Lower leg skin (tissue), 3 donors: ENCODE results near the gene PPP2R5B.

Experiments
- CTCF ChIP-seq, 3 donors: fragments of 450-650 bp; IDR thresholded peaks; one replicate each; pipeline ENCODE4 v1.5.1; 2016; ENCODE audit warnings: antibody characterized with exemption in 3 of 3, mild to moderate bottlenecking in 3 of 3, moderate library complexity in 2 of 3
- POLR2A ChIP-seq, 2 donors: fragments of 450-650 bp; IDR thresholded peaks; one replicate each; pipeline ENCODE4 v1.6.1; 2016 to 2017; ENCODE audit warnings: antibody characterized with exemption in 2 of 2, mild to moderate bottlenecking in 1 of 2, moderate library complexity in 1 of 2

GRCh38 chr11:64929625-64930024, 5.1 kb downstream of the PPP2R5B start:
- TF ChIP-seq POLR2A (IDR thresholded peaks at IDR 0.05) (no peak), CTCF (IDR thresholded peaks at IDR 0.05) (no peak)
